Fibroblast of lung (primary cell): ENCODE data around the gene LZTS3. TPM values are rescaled to one million over a fixed set of nuclear protein-coding genes. Genes with fewer than 3 reads are reported as not detected.

Experiments used
- DNase-seq, 2 donors: peaks; one replicate each; pipeline versions ENCODE4 v3.0.0 to v3.0.0-alpha.2; 2010; ENCODE audit warnings: low read depth in 2 of 2
- H2AFZ ChIP-seq: 2 replicates; pipeline ENCODE4 v1.5.1; 2012; ENCODE audit warnings: low read length, control low read depth, inconsistent platforms
- H3K27ac ChIP-seq: 2 replicates; pipeline ENCODE4 v1.5.1; 2011; ENCODE audit warnings: low read length, control low read depth; ENCODE audit not compliant: insufficient read depth
- H3K27me3 ChIP-seq: 2 replicates; pipeline ENCODE4 v1.5.1; 2011; ENCODE audit warnings: mild to moderate bottlenecking, low read length; ENCODE audit not compliant: control insufficient read depth, insufficient read depth
- H3K36me3 ChIP-seq: 2 replicates; pipeline ENCODE4 v1.5.1; 2011; ENCODE audit warnings: low read length; ENCODE audit not compliant: control insufficient read depth, insufficient read depth
- H3K4me1 ChIP-seq: 2 replicates; pipeline ENCODE4 v1.5.1; 2011; ENCODE audit warnings: low read length; ENCODE audit not compliant: control insufficient read depth, insufficient read depth; ENCODE audit errors: extremely low read depth
- H3K4me2 ChIP-seq: 2 replicates; pipeline ENCODE4 v1.5.1; 2011; ENCODE audit warnings: low read length, control low read depth; ENCODE audit not compliant: insufficient read depth; ENCODE audit errors: extremely low read depth
- H3K4me3 ChIP-seq, 4 experiments: fragments of 200-600 bp in 1 of 4; sonication (generic) in 1 of 4; replicated peaks in 1 of 4; 2 replicates each; pipeline ENCODE4 v1.5.1; 2011 to 2016; ENCODE audit warnings: low read length in 4 of 4, low read depth in 3 of 4, mild to moderate bottlenecking in 3 of 4, control low read depth in 2 of 4, inconsistent platforms in 1 of 4, mixed read lengths in 1 of 4; ENCODE audit not compliant: insufficient read depth in 1 of 4; ENCODE audit errors: control extremely low read depth in 1 of 4
- H3K79me2 ChIP-seq: 2 replicates; pipeline ENCODE4 v1.5.1; 2012; ENCODE audit warnings: mild to moderate bottlenecking, low read length, inconsistent platforms; ENCODE audit not compliant: control insufficient read depth, insufficient read depth
- H3K9ac ChIP-seq: 2 replicates; pipeline ENCODE4 v1.5.1; 2011; ENCODE audit warnings: mild to moderate bottlenecking, low read length, control low read depth; ENCODE audit not compliant: insufficient read depth
- H3K9me3 ChIP-seq: 2 replicates; pipeline ENCODE4 v1.5.1; 2012; ENCODE audit warnings: low read depth, low read length; ENCODE audit not compliant: control insufficient read depth, insufficient read depth
- H4K20me1 ChIP-seq: 2 replicates; pipeline ENCODE4 v1.5.1; 2011; ENCODE audit warnings: low read length; ENCODE audit not compliant: control insufficient read depth, insufficient read depth; ENCODE audit errors: extremely low read depth
- CTCF ChIP-seq, 2 donors: IDR thresholded peaks in 1 of 2; conservative IDR thresholded peaks in 1 of 2; 1 replicate in 1 of 2; 2 replicates in 1 of 2; pipeline ENCODE4 v1.5.1; 2011 to 2012; ENCODE audit warnings: low read length in 2 of 2, control low read depth in 1 of 2, inconsistent platforms in 1 of 2, low read depth in 1 of 2, mild to moderate bottlenecking in 1 of 2
- EZH2 ChIP-seq: IDR thresholded peaks from 2 replicates; pipeline ENCODE4 v1.5.1; 2012; ENCODE audit warnings: low read length, control low read depth, mild to moderate bottlenecking; ENCODE audit errors: missing control alignments
- polyA plus RNA-seq, 2 donors: library from polyadenylated mRNA; depleted of rRNA in 1 of 2; stranded (reverse) in 1 of 2; unstranded in 1 of 2; fragments of >200 nt; gene quantifications; 2 replicates each; pipeline ENCODE4 v1.2.1, GENCODE V29; 2011 to 2012; ENCODE audit warnings: missing spikeins in 1 of 2
- total RNA-seq: library from RNA; depleted of rRNA; stranded (reverse); fragments of >200 nt; gene quantifications from 2 replicates; pipeline ENCODE4 v1.2.1, GENCODE V29; 2014

The LZTS3 gene
- total and polyA plus RNA-seq, 2 donors (not counting 1 experiment from before 2014, with no cell fraction given) = 2.6 to 6.1 TPM

- Histone ChIP-seq H3K4me1 (peaks cover 4% of the 10 kb centered on the region), H3K79me2 (peaks cover 18% of the 10 kb centered on the region), H3K27ac (peak overlapping the region; percentile 80), H2AFZ (peak overlapping the region; percentile 95), H3K4me3 (peak overlapping the region; percentile 71 to 97 (median 86)), H4K20me1 (no peaks in the 10 kb centered on the region), H3K36me3 (peaks cover 10% of the 10 kb centered on the region), H3K27me3 (no peaks in the 10 kb centered on the region), H3K9ac (peak overlapping the region; percentile 89), H3K9me3 (no peaks in the 10 kb centered on the region), H3K4me2 (peak overlapping the region; percentile 96)
- DNase-seq = peak in 1 of 2 donors; percentile 39
- TF ChIP-seq EZH2 = no peak
Measured at GRCh38 chr20:3203315-3204123, 30.2 kb upstream of the LZTS3 start.

- Histone ChIP-seq H3K4me1 (peaks cover 4% of the 10 kb centered on the region), H3K9ac (peak overlapping the region; percentile 89), H3K36me3 (peaks cover 10% of the 10 kb centered on the region), H3K4me3 (peak overlapping the region; percentile 11 to 97 (median 84)), H3K79me2 (peaks cover 18% of the 10 kb centered on the region), H2AFZ (no peak overlapping the region), H3K27me3 (no peaks in the 10 kb centered on the region), H3K27ac (peak overlapping the region; percentile 80), H3K9me3 (no peaks in the 10 kb centered on the region), H3K4me2 (peak overlapping the region; percentile 96), H4K20me1 (no peaks in the 10 kb centered on the region)
- no peak for DNase-seq
- TF ChIP-seq CTCF (conservative IDR thresholded peaks at IDR 0.05 in 1 of 2, IDR thresholded peaks at IDR 0.05 in 1 of 2; ENCODE audit: low read depth in 1 of 2, low read length in 2 of 2) = no peak
- TF ChIP-seq EZH2 = no peak
Measured at GRCh38 chr20:3202965-3203314, 29.6 kb upstream of the LZTS3 start.

GRCh38 chr20:3199976-3200755, 26.8 kb upstream of the LZTS3 start:
- Histone ChIP-seq H3K9ac (no peak overlapping the region), H3K27me3 (no peaks in the 10 kb centered on the region), H3K4me1 (peaks cover 4% of the 10 kb centered on the region), H4K20me1 (no peaks in the 10 kb centered on the region), H3K36me3 (peaks cover 12% of the 10 kb centered on the region), H3K9me3 (no peaks in the 10 kb centered on the region), H3K4me2 (no peak overlapping the region), H3K27ac (no peak overlapping the region), H3K4me3 (no peak overlapping the region), H2AFZ (no peak overlapping the region), H3K79me2 (peaks cover 18% of the 10 kb centered on the region)
- TF ChIP-seq CTCF (conservative IDR thresholded peaks at IDR 0.05 in 1 of 2, IDR thresholded peaks at IDR 0.05 in 1 of 2; ENCODE audit: low read depth in 1 of 2, low read length in 2 of 2) (no peak), EZH2 (no peak)
- no peak for DNase-seq
